HEK293 (cell line): Measurements from ENCODE around the gene LAP3.
"Not testable (repeated sequence)": the region's sequence is repeated elsewhere in the genome, so short reads cannot be mapped to it uniquely, and the experiment has no call there.

ENCODE experiments used
- BCL11A ChIP-seq: fragments of 450-650 bp; formaldehyde crosslinking; IDR thresholded peaks from 2 replicates; pipeline ENCODE4 v1.5.1; 2016; ENCODE audit warnings: low read depth, missing biosample characterization, missing genetic modification characterization
- ZBTB17 ChIP-seq: fragments of 450-650 bp; formaldehyde crosslinking; IDR thresholded peaks from 2 replicates; pipeline ENCODE4 v1.5.1; 2016; ENCODE audit warnings: missing biosample characterization, missing genetic modification characterization
- ZNF274 ChIP-seq, 2 experiments: fragments of 200-500 bp in 1 of 2; fragments of 450-650 bp in 1 of 2; sonication (Bioruptor generic) in 1 of 2; formaldehyde crosslinking in 1 of 2; IDR thresholded peaks; 2 replicates each; pipeline versions ENCODE4 v1.5.1 to v1.6.1; 2014 to 2016; ENCODE audit warnings: borderline replicate concordance in 1 of 2, inconsistent platforms in 1 of 2, low read length in 1 of 2, missing biosample characterization in 1 of 2, missing genetic modification characterization in 1 of 2
- ZNF404 ChIP-seq: fragments of 450-650 bp; formaldehyde crosslinking; IDR thresholded peaks from 2 replicates; pipeline ENCODE4 v1.5.1; 2017; ENCODE audit warnings: missing biosample characterization, missing genetic modification characterization
- ZNF488 ChIP-seq: fragments of 450-650 bp; formaldehyde crosslinking; IDR thresholded peaks from 2 replicates; pipeline ENCODE4 v1.5.1; 2016; ENCODE audit warnings: missing biosample characterization, missing genetic modification characterization
- TF ChIP-seq, protein P1 (sequence below): fragments of 450-650 bp; formaldehyde crosslinking; IDR thresholded peaks from 2 replicates; pipeline ENCODE4 v1.5.1; 2016; ENCODE audit warnings: missing biosample characterization, missing genetic modification characterization
- TF ChIP-seq, protein P2 (sequence below): fragments of 450-650 bp; formaldehyde crosslinking; IDR thresholded peaks from 2 replicates; pipeline ENCODE4 v1.5.1; 2017; ENCODE audit warnings: missing biosample characterization, missing genetic modification characterization

GRCh38 chr4:17575177-17575576, 1.8 kb upstream of the LAP3 start:
- not testable (repeated sequence) for TF ChIP-seq ZNF274 (IDR thresholded peaks at IDR 0.05; ENCODE audit: low read length); ZNF274 (tag by site-specific recombination; IDR thresholded peaks at IDR 0.05; ENCODE audit: borderline replicate concordance); ZNF488 (tag by site-specific recombination); ZBTB17 (tag by site-specific recombination); ZNF404 (tag by site-specific recombination); BCL11A (tag by site-specific recombination)
- TF ChIP-seq, protein P1, sequence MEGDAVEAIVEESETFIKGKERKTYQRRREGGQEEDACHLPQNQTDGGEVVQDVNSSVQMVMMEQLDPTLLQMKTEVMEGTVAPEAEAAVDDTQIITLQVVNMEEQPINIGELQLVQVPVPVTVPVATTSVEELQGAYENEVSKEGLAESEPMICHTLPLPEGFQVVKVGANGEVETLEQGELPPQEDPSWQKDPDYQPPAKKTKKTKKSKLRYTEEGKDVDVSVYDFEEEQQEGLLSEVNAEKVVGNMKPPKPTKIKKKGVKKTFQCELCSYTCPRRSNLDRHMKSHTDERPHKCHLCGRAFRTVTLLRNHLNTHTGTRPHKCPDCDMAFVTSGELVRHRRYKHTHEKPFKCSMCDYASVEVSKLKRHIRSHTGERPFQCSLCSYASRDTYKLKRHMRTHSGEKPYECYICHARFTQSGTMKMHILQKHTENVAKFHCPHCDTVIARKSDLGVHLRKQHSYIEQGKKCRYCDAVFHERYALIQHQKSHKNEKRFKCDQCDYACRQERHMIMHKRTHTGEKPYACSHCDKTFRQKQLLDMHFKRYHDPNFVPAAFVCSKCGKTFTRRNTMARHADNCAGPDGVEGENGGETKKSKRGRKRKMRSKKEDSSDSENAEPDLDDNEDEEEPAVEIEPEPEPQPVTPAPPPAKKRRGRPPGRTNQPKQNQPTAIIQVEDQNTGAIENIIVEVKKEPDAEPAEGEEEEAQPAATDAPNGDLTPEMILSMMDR (tag by site-specific recombination) = not testable (repeated sequence)
- TF ChIP-seq, protein P2, sequence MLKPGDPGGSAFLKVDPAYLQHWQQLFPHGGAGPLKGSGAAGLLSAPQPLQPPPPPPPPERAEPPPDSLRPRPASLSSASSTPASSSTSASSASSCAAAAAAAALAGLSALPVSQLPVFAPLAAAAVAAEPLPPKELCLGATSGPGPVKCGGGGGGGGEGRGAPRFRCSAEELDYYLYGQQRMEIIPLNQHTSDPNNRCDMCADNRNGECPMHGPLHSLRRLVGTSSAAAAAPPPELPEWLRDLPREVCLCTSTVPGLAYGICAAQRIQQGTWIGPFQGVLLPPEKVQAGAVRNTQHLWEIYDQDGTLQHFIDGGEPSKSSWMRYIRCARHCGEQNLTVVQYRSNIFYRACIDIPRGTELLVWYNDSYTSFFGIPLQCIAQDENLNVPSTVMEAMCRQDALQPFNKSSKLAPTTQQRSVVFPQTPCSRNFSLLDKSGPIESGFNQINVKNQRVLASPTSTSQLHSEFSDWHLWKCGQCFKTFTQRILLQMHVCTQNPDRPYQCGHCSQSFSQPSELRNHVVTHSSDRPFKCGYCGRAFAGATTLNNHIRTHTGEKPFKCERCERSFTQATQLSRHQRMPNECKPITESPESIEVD (tag by site-specific recombination) = not testable (repeated sequence)
